SK-N-SH (cell line): ENCODE measurements around the gene CRTC1. TPM values are rescaled to one million over a fixed set of nuclear protein-coding genes. Genes with fewer than 3 reads are reported as not detected.

Source experiments
- CTCF ChIA-PET: fragments of 300-600, 350-600 bp; formaldehyde crosslinking; extraction: SDS; loops from one replicate; lab custom pipeline; 2021; lab: Yijun Ruan, JAX
- POLR2A ChIA-PET: fragments of 350-600 bp; sonication (Branson Sonifier 250); formaldehyde crosslinking; extraction: SDS; loops from one replicate; lab custom pipeline; 2020; ENCODE audit warnings: antibody characterized with exemption, inconsistent platforms; lab: Yijun Ruan, JAX
- DNase-seq: peaks from one replicate; pipeline ENCODE4 v3.0.0; 2012
- H2AFZ ChIP-seq: fragments of 200-600 bp; sonication (generic); 2 replicates; pipeline ENCODE4 v1.8.1; 2016; ENCODE audit warnings: antibody characterized with exemption, mild to moderate bottlenecking, low read depth
- H3F3A ChIP-seq: fragments of 200-600 bp; sonication (generic); replicated peaks from 2 replicates; pipeline ENCODE3; 2016; ENCODE audit warnings: antibody characterized with exemption, mild to moderate bottlenecking; ENCODE audit not compliant: insufficient read depth
- H3K27ac ChIP-seq, 2 experiments: fragments of 200-500 bp in 1 of 2; fragments of 200-600 bp in 1 of 2; sonication (Bioruptor generic) in 1 of 2; sonication (generic), shearing (Covaris generic) in 1 of 2; 2 replicates each; pipeline versions ENCODE4 v1.5.1 to v1.6.1; 2014 to 2016; ENCODE audit warnings: low read depth in 2 of 2, inconsistent platforms in 1 of 2, low read length in 1 of 2, mild to moderate bottlenecking in 1 of 2, mixed read lengths in 1 of 2
- H3K27me3 ChIP-seq: fragments of 200-600 bp; sonication (generic), shearing (Covaris generic); 2 replicates; pipeline ENCODE4 v1.6.1; 2016; ENCODE audit warnings: mixed run types; ENCODE audit not compliant: insufficient read depth
- H3K36me3 ChIP-seq, 2 experiments: fragments of 200-500 bp in 1 of 2; fragments of 200-600 bp in 1 of 2; sonication (Bioruptor generic) in 1 of 2; sonication (generic) in 1 of 2; replicated peaks in 1 of 2; 2 replicates each; pipeline versions ENCODE3 to v1.5.1; 2014 to 2016; ENCODE audit warnings: low read length in 1 of 2, mild to moderate bottlenecking in 1 of 2; ENCODE audit not compliant: insufficient read depth in 2 of 2, control insufficient read depth in 1 of 2
- H3K4me1 ChIP-seq, 2 experiments: fragments of 200-500 bp in 1 of 2; fragments of 200-600 bp in 1 of 2; sonication (Bioruptor generic) in 1 of 2; sonication (generic), shearing (Covaris generic) in 1 of 2; 2 replicates each; pipeline versions ENCODE4 v1.5.1 to v1.6.1; 2014 to 2016; ENCODE audit warnings: low read depth in 1 of 2, low read length in 1 of 2, mixed run types in 1 of 2; ENCODE audit not compliant: insufficient read depth in 2 of 2, control insufficient read depth in 1 of 2
- H3K4me2 ChIP-seq: fragments of 200-600 bp; sonication (generic), shearing (Covaris generic); 2 replicates; pipeline ENCODE4 v1.6.1; 2017; ENCODE audit warnings: mixed run types
- H3K4me3 ChIP-seq, 2 experiments: fragments of 200-500 bp in 1 of 2; fragments of 200-600 bp in 1 of 2; sonication (Bioruptor generic) in 1 of 2; sonication (generic), shearing (Covaris generic) in 1 of 2; 2 replicates each; pipeline versions ENCODE4 v1.5.1 to v1.8.1; 2014 to 2016; ENCODE audit warnings: low read depth in 2 of 2, inconsistent platforms in 1 of 2, low read length in 1 of 2, mild to moderate bottlenecking in 1 of 2, mixed read lengths in 1 of 2, moderate library complexity in 1 of 2
- H3K79me2 ChIP-seq: fragments of 200-600 bp; sonication (generic); 2 replicates; pipeline ENCODE4 v1.8.1; 2017; ENCODE audit warnings: mild to moderate bottlenecking; ENCODE audit not compliant: insufficient read depth
- H3K9ac ChIP-seq: fragments of 200-600 bp; sonication (generic); 2 replicates; pipeline ENCODE4 v1.6.1; 2017; ENCODE audit warnings: mixed run types
- H3K9me2 ChIP-seq: fragments of 200-600 bp; sonication (generic); 2 replicates; pipeline ENCODE4 v1.6.1; 2017; ENCODE audit warnings: mixed run types
- H3K9me3 ChIP-seq: fragments of 200-600 bp; sonication (generic); 2 replicates; pipeline ENCODE4 v1.6.1; 2017; ENCODE audit warnings: mixed run types, mild to moderate bottlenecking, moderate library complexity
- H4K20me1 ChIP-seq: fragments of 200-600 bp; sonication (generic); 2 replicates; pipeline ENCODE4 v1.6.1; 2017; ENCODE audit warnings: mild to moderate bottlenecking, mixed run types; ENCODE audit not compliant: insufficient read depth
- ELF1 ChIP-seq: IDR thresholded peaks from 2 replicates; pipeline ENCODE4 v1.4.0; 2012
- FOSL2 ChIP-seq: IDR thresholded peaks from 2 replicates; pipeline ENCODE4 v1.4.0; 2012; ENCODE audit warnings: low read depth, mild to moderate bottlenecking, moderate library complexity, borderline replicate concordance
- FOXJ3 ChIP-seq: sonication (generic); formaldehyde crosslinking; IDR thresholded peaks from 2 replicates; pipeline ENCODE4 v1.5.1; 2020; ENCODE audit warnings: mild to moderate bottlenecking, missing genetic modification reagents
- JUND ChIP-seq: IDR thresholded peaks from 2 replicates; pipeline ENCODE4 v1.4.0; 2012
- MXI1 ChIP-seq: IDR thresholded peaks from 2 replicates; pipeline ENCODE4 v1.6.1; 2012; ENCODE audit warnings: mild to moderate bottlenecking, low read depth, low read length, improper control_type of control experiment
- NFIC ChIP-seq: IDR thresholded peaks from 2 replicates; pipeline ENCODE4 v1.4.0; 2012; ENCODE audit warnings: borderline replicate concordance
- NRF1 ChIP-seq: IDR thresholded peaks from 2 replicates; pipeline ENCODE4 v1.6.1; 2012; ENCODE audit warnings: low read depth, mild to moderate bottlenecking, low read length
- RAD21 ChIP-seq: IDR thresholded peaks from 2 replicates; pipeline ENCODE4 v1.6.1; 2012; ENCODE audit warnings: mild to moderate bottlenecking, low read length
- RCOR1 ChIP-seq: fragments of 150-350 bp; IDR thresholded peaks from 2 replicates; pipeline ENCODE4 v1.6.1; 2017; ENCODE audit warnings: antibody characterized with exemption, low read length
- RFX5 ChIP-seq: IDR thresholded peaks from 2 replicates; pipeline ENCODE4 v1.6.1; 2012; ENCODE audit warnings: mild to moderate bottlenecking, improper control_type of control experiment, low read length
- WGBS: methylation state at CpG from one replicate; pipeline ENCODE4 v1.1.6; 2017; ENCODE audit warnings: low lambda C conversion rate; 5-methylcytosine and 5-hydroxymethylcytosine counted together
- polyA plus RNA-seq, 3 experiments: library from polyadenylated mRNA; depleted of rRNA; stranded (reverse); fragments of >200 nt; gene quantifications; 2 replicates each; pipeline ENCODE4 v1.2.3, GENCODE V29; 2012
- TF ChIP-seq, protein P1 (sequence below): IDR thresholded peaks from 2 replicates; pipeline ENCODE4 v1.4.0; 2012; ENCODE audit warnings: low read depth
- TF ChIP-seq, protein P2 (sequence below): fragments of 150-350 bp; IDR thresholded peaks from 2 replicates; pipeline ENCODE4 v1.6.1; 2016; ENCODE audit warnings: mild to moderate bottlenecking, low read depth, low read length
- TF ChIP-seq, protein P3 (sequence below): IDR thresholded peaks from 2 replicates; pipeline ENCODE4 v1.6.1; 2012; ENCODE audit warnings: mild to moderate bottlenecking, low read depth, low read length, moderate library complexity
- TF ChIP-seq, protein P4 (sequence below): IDR thresholded peaks from 2 replicates; pipeline ENCODE4; 2012
- TF ChIP-seq, protein P5 (sequence below): fragments of 150-350 bp; IDR thresholded peaks from 2 replicates; pipeline ENCODE4 v1.6.1; 2017; ENCODE audit warnings: antibody characterized with exemption, low read length, low read depth, borderline replicate concordance

The CRTC1 gene
- polyA plus RNA-seq, 1 of the 3 experiments (the other 2 are of a cell fraction), result 5.0 TPM

DNA sequence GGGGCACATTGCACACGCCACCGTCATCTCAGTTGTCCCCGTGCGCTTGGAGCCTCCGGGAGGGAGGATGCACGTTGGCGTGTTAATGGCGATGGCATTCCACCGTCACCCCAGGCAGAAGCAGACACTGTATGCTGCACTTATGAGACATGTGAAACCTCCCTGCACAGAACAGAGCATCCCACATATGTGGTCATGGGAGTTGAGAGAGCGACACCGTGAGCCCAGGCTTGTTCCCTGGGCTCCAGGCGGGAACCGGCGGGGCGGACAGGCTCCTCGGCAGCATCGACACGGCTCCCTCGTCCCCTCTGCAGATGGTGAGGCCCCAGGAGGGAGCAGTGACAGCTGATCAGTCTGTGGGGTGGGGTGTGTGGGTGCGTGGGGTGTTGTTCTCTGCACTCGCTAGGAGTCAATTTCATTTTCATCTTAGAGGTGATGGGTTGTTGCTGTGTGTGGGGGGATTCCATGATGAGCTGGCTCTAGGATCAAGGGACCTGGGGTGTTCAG is 40.4 kb downstream of the CRTC1 start:
- Histone ChIP-seq H3F3A (no peaks in the 10 kb centered on the region), H3K27me3 (no peaks in the 10 kb centered on the region), H3K9me2 (no peaks in the 10 kb centered on the region), H3K4me2 (no peak overlapping the region), H2AFZ (no peak overlapping the region), H3K27ac (no peak overlapping the region; a peak in 1 of 4 replicates), H3K36me3 (no peaks in the 10 kb centered on the region), H3K4me1 (peaks cover 0 to 30% of the 10 kb centered on the region in 2 experiments; a peak in 1 of 4 replicates), H4K20me1 (0 out of 2 replicates have a peak, but pooled peaks cover 6% of the 10 kb centered on the region), H3K4me3 (no peak overlapping the region), H3K79me2 (no peaks in the 10 kb centered on the region), H3K9ac (no peak overlapping the region)
- ChIA-PET POLR2A (no interaction called here), CTCF (interaction anchor here (1.3 to 1.6 kb wide), 2 partner anchors 12 to 123 kb away, joined by 5 to 6 read pairs; no protein-coding TSS in a partner anchor)
- WGBS, result 97% methylated on average over 17 of the region's 21 CpGs
- no peak for DNase-seq
- TF ChIP-seq JUND, result no peak
- no peak for TF ChIP-seq ELF1
- no peak for TF ChIP-seq RAD21
- TF ChIP-seq NFIC, result no peak
- TF ChIP-seq, protein P1, sequence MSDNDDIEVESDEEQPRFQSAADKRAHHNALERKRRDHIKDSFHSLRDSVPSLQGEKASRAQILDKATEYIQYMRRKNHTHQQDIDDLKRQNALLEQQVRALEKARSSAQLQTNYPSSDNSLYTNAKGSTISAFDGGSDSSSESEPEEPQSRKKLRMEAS, result no peak
- no peak for TF ChIP-seq RFX5
- no peak for TF ChIP-seq FOSL2
- TF ChIP-seq, protein P2, sequence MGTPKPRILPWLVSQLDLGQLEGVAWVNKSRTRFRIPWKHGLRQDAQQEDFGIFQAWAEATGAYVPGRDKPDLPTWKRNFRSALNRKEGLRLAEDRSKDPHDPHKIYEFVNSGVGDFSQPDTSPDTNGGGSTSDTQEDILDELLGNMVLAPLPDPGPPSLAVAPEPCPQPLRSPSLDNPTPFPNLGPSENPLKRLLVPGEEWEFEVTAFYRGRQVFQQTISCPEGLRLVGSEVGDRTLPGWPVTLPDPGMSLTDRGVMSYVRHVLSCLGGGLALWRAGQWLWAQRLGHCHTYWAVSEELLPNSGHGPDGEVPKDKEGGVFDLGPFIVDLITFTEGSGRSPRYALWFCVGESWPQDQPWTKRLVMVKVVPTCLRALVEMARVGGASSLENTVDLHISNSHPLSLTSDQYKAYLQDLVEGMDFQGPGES, result no peak
- TF ChIP-seq, all 33 proteins: peak for 0
- no peaks in the 10 kb centered on the region for H3K9me3 ChIP-seq

DNA sequence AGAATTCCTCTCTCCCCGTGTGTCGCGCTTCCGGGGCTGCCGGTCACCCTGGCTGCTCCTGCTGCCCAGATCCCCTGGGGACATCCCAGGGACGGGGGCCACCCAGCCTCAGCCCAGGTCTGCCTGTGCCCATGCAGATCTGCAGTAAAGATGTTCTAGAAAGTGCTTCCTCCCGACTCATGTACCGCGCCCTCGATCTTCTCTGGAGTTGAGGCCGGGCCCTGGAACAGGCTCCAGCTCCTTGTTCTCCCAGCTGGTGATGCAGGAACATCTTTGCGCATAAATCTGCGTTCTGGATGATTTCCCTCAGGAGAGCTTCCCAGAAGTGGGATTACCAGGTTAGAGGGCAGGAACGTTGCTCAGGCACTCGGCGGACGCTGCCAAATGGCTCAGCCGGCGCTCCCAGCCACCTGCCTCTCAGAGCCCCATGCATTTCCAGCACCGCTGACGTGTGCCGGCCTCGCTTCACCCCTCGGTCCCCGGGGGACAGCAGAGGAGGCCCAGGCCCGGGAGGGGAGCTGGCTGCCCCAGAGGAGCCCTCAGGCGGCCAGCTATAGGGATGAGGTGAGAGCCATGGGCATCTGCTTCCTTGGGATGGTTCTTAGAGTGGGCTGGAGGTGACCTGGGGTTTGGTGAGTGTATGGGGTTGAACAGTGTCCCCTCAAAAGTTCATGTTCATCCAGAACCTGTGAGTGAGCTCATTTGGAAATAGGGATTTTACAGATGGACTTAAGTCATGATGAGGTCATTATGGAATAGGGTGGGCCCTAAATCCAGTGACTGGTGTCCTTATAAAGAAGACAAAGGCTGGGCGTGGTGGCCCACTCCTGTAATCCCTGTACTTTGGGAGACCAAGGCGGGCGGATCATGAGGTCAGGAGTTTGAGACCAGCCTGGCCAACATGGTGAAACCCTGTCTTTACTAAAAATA is 42.6 kb downstream of the CRTC1 start:
- H3K4me1 ChIP-seq, result peaks cover 0 to 23% of the 10 kb centered on the region in 2 experiments; a peak in 1 of 4 replicates
- H4K20me1 ChIP-seq, result 0 out of 2 replicates have a peak, but pooled peaks cover 6% of the 10 kb centered on the region
- POLR2A ChIA-PET, result no interaction called here
- no peak overlapping the region for H3K4me2 ChIP-seq
- no peak overlapping the region for H3K9ac ChIP-seq
- H3K9me3 ChIP-seq, result no peaks in the 10 kb centered on the region
- H3K4me3 ChIP-seq, result no peak overlapping the region
- no peak overlapping the region; a peak in 1 of 4 replicates for H3K27ac ChIP-seq
- H2AFZ ChIP-seq, result no peak overlapping the region
- H3K36me3 ChIP-seq, result no peaks in the 10 kb centered on the region
- WGBS, result 89% methylated on average over 26 of the region's 30 CpGs
- no peak for DNase-seq
- no peaks in the 10 kb centered on the region for H3K79me2 ChIP-seq
- H3K9me2 ChIP-seq, result no peaks in the 10 kb centered on the region
- H3K27me3 ChIP-seq, result no peaks in the 10 kb centered on the region
- CTCF ChIA-PET, result interaction anchor here (0.6 to 1.0 kb wide), 3 partner anchors 13 to 52 kb away, joined by 3 read pairs; no protein-coding TSS in a partner anchor
- no peaks in the 10 kb centered on the region for H3F3A ChIP-seq
- TF ChIP-seq, protein P3, sequence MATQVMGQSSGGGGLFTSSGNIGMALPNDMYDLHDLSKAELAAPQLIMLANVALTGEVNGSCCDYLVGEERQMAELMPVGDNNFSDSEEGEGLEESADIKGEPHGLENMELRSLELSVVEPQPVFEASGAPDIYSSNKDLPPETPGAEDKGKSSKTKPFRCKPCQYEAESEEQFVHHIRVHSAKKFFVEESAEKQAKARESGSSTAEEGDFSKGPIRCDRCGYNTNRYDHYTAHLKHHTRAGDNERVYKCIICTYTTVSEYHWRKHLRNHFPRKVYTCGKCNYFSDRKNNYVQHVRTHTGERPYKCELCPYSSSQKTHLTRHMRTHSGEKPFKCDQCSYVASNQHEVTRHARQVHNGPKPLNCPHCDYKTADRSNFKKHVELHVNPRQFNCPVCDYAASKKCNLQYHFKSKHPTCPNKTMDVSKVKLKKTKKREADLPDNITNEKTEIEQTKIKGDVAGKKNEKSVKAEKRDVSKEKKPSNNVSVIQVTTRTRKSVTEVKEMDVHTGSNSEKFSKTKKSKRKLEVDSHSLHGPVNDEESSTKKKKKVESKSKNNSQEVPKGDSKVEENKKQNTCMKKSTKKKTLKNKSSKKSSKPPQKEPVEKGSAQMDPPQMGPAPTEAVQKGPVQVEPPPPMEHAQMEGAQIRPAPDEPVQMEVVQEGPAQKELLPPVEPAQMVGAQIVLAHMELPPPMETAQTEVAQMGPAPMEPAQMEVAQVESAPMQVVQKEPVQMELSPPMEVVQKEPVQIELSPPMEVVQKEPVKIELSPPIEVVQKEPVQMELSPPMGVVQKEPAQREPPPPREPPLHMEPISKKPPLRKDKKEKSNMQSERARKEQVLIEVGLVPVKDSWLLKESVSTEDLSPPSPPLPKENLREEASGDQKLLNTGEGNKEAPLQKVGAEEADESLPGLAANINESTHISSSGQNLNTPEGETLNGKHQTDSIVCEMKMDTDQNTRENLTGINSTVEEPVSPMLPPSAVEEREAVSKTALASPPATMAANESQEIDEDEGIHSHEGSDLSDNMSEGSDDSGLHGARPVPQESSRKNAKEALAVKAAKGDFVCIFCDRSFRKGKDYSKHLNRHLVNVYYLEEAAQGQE, result no peak
- TF ChIP-seq FOXJ3 (CRISPR knock-in tag) (no peak), NFIC (no peak), MXI1 (no peak), RCOR1 (no peak), NRF1 (no peak)
- TF ChIP-seq, protein P2, result no peak
- TF ChIP-seq, protein P4, sequence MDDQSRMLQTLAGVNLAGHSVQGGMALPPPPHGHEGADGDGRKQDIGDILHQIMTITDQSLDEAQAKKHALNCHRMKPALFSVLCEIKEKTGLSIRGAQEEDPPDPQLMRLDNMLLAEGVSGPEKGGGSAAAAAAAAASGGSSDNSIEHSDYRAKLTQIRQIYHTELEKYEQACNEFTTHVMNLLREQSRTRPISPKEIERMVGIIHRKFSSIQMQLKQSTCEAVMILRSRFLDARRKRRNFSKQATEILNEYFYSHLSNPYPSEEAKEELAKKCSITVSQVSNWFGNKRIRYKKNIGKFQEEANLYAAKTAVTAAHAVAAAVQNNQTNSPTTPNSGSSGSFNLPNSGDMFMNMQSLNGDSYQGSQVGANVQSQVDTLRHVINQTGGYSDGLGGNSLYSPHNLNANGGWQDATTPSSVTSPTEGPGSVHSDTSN, result no peak
- TF ChIP-seq, protein P5, sequence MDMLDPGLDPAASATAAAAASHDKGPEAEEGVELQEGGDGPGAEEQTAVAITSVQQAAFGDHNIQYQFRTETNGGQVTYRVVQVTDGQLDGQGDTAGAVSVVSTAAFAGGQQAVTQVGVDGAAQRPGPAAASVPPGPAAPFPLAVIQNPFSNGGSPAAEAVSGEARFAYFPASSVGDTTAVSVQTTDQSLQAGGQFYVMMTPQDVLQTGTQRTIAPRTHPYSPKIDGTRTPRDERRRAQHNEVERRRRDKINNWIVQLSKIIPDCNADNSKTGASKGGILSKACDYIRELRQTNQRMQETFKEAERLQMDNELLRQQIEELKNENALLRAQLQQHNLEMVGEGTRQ, result no peak
